GM18508 (cell line): Measurements from ENCODE around the gene PATJ.
"Not testable (repeated sequence)": the region's sequence is repeated elsewhere in the genome, so short reads cannot be mapped to it uniquely, and the experiment has no call there.

Experiments used
- ATAC-seq: cut with Tn5 transposase; IDR thresholded peaks from one replicate; pipeline ENCODE4 v1.9.1; 2021; ENCODE audit warnings: moderate number of reproducible peaks; ENCODE audit not compliant: insufficient read depth, unreplicated experiment

PATJ gene, protein sequence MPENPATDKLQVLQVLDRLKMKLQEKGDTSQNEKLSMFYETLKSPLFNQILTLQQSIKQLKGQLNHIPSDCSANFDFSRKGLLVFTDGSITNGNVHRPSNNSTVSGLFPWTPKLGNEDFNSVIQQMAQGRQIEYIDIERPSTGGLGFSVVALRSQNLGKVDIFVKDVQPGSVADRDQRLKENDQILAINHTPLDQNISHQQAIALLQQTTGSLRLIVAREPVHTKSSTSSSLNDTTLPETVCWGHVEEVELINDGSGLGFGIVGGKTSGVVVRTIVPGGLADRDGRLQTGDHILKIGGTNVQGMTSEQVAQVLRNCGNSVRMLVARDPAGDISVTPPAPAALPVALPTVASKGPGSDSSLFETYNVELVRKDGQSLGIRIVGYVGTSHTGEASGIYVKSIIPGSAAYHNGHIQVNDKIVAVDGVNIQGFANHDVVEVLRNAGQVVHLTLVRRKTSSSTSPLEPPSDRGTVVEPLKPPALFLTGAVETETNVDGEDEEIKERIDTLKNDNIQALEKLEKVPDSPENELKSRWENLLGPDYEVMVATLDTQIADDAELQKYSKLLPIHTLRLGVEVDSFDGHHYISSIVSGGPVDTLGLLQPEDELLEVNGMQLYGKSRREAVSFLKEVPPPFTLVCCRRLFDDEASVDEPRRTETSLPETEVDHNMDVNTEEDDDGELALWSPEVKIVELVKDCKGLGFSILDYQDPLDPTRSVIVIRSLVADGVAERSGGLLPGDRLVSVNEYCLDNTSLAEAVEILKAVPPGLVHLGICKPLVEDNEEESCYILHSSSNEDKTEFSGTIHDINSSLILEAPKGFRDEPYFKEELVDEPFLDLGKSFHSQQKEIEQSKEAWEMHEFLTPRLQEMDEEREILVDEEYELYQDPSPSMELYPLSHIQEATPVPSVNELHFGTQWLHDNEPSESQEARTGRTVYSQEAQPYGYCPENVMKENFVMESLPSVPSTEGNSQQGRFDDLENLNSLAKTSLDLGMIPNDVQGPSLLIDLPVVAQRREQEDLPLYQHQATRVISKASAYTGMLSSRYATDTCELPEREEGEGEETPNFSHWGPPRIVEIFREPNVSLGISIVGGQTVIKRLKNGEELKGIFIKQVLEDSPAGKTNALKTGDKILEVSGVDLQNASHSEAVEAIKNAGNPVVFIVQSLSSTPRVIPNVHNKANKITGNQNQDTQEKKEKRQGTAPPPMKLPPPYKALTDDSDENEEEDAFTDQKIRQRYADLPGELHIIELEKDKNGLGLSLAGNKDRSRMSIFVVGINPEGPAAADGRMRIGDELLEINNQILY (N-terminal part only)

DNA sequence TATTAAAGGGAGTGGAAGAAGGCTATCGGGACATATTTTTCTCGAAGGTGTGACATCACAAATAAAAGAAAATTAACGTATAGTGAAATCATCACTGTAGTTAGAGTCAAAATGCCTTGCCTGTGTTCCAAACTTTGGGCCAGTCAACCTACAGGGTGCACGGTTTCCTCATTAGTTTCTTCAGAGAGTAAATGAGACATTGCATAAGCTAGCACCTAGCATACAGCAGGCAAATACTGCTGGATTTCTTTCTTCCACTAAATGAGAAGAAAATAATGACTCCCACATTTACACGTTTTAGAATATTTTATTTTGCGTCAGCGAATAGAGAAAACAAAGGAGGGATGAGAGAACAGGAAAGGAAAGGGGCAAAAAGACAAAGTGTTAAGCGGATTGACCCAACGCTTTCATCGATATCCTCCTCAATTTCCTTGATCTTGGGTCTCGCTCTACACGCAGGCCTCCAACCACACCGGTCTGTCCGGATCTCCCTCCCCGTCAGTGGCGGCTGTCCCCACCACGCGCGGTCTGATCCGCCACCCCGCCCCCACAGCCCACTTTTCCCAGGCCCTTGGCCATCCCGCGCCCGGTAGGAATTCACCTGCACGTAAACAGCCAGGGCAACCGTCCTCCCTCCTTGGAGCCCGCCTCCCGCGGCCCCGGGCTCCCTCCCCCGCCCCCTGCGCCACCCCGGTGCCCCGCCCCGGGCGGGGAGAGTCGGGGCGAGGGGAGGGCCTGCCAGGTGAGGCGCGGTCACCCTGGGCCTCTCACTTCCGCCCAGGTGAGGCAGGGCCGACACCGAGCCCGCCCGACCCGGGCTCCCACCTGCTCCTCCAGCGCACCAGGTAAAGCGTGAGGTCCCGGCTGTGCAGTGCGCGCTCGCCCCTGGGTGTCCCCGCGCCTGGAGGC, at the start of gene PATJ:
PATJ (plus strand) TSS at position 770 of the 909 bp plus-strand sequence. CDS start 20,413 bp downstream, outside the sequence.
- peak; percentile 49 for ATAC-seq

DNA sequence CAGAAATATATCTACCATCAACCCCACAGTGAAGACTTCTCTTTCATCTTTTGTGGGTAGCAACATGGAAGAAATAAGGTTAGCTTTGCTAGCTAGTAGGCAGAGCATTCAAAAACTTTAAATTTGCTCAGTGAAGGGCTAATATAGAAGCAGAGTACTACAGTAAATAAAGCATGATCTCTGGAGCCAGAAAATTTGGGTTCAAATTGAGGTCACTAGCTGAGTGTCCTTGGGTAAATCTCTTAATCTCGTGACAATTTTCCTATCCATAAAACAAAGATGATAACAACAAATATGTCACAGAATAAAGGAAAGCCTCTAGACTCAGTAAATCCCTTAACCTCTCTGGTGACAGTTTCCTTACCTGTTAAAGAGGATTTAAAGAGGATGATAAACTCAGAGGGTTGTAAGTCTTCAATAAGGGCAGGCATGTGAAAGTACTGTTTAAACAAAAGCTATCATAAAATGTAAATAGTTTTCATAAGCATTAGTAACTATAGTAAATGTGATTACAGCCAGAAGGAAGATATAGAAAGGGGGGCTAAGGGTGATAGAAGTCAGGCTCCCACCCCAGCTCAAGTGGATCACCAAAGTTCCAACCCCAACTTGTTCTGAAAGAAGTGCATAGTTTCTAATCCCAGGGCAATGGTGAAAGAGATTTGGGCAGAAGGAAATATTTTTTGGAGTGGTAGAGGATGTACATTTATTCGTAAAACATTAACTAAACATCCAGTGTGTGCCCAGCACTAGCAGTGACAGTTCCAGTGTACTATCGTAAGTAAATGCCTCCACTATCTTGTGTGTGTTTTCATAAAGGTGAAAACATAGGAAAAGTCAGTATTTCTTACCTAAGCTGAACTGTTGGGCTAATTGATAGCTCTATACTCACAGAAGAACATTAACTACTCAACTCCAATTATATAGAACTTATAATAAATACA, 42.1 kb upstream of the PATJ start:
- ATAC-seq: no peak

DNA sequence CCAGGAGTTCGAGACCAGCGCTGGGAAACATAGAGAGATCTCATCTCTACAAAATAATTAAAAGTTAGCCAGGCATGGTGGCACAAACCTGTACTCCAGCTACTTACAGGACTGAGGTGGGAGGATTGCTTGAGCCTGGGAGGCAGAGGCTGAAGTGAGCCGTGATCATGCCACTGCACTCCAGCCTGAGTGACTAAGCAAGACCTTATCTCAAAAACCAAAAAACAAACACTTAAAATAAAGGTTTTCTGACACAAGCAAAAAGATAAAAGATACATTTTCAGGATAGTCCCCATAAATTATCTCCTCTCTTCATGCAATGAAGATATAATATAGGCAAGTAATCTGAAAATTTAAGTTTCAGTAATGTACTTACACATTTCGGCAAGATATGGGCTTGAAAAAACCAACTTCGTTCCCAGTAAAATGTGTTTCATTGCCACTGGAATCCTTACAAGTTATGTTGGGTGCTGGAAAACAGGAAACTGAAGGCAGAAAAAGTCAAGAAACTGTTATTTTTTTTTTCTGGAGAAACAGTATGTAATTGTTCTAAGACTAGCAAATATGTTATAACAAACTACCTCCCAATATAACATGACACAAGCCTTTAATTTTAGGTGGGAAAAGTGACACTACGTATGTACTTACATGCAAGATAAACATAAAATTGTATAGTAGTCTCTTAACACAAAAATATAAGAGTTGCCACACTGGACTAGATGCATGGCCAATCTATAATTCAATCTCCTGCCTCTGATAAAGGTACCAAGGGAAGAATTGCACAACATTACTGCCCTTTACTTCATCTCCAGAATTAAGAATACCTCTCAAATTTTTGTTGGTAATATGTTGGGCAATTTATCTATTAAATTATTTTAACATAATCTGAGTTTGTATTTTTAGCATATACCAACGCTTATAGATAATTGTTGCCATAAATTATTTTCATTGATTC, 33.0 kb upstream of the PATJ start:
- no peak for ATAC-seq

DNA sequence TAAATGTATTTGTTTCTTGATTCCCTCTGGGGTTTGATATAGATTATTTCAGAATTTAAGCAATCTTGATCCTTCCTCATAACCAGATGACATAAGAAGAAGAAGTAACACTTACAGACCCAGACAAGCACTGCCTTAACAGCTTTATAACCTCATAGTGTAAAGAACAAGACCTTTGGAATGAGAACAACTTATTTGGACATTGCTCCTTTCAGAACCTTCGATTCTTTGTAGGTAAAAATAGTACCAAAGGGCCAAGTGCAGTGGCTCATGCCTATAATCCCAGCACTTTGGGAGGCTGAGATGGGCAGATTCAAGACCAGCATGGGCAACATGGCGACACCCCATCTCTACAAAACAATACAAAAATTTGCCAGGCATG, 32.4 kb upstream of the PATJ start:
- ATAC-seq: no peak

DNA sequence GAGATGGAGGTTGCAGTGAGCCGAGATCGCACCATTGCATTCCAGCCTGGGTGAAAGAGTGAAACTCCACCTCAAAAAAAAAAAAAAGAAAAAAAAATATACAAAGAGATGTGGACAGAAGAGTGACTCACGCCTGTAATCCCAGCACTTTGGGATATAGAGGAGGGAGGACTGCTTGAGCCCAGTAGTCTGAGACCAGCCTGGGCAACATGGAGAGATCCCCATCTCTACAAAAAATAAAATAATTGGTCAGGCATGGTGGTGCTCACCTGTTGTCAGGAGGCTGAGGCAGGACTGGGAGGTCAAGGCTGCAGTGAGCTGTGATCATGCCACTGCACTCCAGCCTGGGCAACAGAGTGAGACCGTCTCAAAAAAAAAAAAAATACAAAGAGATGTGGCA, 31.0 kb upstream of the PATJ start:
- not testable (repeated sequence) for ATAC-seq

DNA sequence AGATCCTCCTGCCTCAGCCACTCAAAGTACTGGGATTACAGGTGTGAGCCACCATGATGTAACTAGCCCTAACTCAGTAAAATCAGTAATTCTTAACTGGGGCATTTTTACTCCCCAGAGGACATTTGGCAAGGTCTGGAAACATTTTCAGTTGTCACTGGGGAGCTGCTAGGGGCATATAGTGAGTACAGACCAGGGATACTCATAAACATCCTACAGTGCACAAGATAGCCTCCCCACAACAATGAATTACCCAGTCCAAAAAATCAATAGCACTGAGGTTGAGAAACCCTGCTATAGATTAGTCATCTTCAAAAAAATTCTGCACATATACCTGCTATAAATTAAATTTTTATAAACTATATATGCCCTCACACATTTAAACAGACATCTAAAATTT, 30.3 kb upstream of the PATJ start:
- no peak for ATAC-seq

DNA sequence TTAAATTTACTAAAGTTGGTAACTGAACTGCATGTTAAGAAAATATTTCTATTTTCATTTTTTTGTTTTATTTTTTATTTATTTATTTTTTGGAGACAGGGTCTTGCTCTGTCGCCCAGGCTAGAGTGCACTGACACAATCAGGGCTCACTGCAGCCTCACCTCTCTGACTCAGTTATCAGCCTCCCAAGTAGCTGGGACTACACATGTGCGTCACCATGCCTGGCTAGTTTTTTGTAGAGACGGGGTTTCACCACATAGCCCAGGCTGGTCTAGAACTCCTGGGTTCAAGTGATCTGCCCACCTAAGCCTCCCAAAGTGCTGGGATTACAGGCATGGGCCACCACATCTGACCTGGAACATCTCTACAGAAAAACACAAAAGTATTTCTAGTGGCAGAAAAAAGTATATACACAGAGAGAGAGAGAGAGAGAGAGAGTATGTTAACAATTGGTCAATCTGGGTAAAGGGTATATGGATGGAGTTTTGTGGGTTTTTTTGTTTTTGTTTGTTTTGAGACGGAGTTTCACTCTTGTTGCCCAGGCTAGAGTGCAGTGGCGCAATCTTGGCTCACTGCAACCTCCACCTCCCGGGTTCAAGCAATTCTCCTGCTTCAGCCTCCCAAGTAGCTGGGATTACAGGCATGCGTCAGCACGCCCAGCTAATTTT, 23.1 kb upstream of the PATJ start:
- ATAC-seq: not testable (repeated sequence)

DNA sequence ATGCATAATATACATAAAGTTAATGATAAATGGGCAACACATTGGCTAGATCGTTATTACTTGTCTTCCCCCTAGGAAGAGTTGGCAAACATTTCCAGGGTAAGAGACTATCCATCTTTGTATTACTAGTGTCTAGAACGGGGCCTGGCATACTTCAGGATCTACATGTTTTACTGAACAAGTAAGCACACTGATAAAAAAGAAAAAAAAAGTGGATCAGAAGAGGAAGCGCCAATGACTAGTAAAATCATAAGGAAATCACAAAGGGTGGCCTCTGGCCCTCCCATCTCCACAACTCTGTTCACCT, 17.8 kb upstream of the PATJ start:
- no peak for ATAC-seq

DNA sequence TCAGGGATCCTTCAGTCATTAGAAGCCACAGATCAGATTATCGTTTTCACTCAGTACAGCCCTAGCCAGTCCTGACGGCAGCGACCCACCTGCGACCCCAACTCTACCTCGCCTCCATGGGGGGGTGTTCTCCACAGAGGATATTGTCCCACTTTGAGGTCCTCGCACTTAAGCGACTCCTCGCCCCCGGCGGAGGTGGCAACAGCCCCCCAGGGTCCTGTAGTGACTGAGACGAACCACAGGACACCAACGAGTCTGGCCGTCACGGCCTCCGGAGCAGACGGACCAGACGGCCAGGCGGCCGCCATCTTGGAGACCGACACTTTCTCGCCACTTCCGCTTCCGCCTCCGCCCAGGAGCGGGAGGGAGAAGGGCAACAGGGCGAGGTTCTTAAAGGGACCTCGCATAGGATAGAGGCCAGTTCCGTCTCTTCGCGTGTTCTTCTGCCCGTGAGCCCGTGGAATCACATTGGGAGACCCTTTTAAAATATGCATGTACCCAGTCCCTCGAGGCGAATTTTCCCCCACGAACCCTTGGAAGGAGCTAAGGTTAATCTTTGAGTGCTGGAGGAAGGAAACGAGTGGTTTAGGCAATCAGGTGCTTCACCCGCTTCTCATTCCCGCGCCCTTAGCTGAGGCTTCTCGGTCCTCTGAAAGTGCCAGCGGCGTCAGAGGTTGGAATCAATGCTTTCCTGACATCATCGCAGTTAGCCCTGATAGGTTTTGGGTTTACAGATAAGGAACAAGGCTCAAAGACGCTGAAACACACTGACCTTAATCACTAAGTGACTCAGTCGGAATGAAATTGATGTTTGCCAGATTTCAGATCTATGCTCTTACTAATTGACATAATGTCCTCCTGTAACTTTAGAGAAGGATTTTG, 17.2 kb upstream of the PATJ start, which contains the start of gene TM2D1:
TM2D1 (minus strand) TSS at position 329 of the 882 bp plus-strand sequence; CDS start at position 308, 21 bp downstream.
- ATAC-seq: peak; percentile 98

DNA sequence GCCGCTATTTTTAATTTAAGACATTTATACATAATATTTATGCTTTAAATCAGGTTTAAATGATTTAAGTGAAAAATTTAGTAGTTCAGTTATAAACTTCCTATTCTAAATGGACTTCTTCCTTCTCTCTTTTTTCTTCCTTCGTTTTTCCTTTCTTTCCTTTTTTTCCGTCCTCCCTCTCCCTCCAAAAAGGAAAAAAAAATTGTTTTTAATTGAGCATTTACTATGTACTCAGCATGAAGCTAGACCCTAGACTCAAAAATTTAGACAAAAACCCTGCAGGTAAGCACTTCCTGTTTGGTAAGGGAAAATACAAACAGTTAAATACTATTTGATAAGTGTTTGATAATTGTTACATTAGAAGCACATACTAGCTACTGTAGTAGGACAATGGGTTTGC, 14.7 kb upstream of the PATJ start:
- ATAC-seq: no peak

DNA sequence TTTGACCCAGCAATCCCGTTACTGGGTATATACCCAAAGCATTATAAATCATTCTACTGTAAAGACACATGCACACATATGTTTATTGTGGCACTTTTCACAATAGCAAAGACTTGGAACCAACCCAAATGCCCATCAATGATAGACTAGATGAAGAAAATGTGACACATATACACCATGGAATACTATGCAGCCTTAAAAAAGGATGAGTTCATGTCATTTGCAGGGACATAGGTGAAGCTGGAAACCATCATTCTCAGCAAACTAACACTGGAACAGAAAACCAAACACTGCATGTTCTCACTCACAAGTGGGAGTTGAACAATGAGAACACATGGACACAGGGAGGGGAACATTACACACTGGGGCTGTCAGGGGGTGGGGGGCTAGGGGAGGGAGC, 11.6 kb upstream of the PATJ start:
- not testable (repeated sequence) for ATAC-seq

DNA sequence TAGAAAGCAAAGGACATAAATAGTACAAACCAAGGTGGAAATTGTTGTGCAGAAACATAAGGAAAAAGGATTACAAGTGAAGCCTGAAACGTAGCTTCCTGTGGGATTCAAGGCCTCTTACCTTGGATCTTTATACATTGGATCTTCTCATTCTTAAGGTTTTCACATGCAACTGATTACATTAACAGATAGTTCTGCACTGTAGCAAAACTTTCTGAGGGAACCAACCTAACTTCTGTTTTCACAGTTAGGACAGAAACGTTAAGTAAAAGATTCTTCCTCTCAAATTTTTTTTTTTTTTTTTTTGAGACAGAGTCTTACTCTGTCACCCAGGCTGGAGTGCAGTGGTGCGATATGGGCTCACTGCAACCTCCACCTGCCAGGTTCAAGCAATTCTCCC, 9.6 kb upstream of the PATJ start:
- no peak for ATAC-seq

DNA sequence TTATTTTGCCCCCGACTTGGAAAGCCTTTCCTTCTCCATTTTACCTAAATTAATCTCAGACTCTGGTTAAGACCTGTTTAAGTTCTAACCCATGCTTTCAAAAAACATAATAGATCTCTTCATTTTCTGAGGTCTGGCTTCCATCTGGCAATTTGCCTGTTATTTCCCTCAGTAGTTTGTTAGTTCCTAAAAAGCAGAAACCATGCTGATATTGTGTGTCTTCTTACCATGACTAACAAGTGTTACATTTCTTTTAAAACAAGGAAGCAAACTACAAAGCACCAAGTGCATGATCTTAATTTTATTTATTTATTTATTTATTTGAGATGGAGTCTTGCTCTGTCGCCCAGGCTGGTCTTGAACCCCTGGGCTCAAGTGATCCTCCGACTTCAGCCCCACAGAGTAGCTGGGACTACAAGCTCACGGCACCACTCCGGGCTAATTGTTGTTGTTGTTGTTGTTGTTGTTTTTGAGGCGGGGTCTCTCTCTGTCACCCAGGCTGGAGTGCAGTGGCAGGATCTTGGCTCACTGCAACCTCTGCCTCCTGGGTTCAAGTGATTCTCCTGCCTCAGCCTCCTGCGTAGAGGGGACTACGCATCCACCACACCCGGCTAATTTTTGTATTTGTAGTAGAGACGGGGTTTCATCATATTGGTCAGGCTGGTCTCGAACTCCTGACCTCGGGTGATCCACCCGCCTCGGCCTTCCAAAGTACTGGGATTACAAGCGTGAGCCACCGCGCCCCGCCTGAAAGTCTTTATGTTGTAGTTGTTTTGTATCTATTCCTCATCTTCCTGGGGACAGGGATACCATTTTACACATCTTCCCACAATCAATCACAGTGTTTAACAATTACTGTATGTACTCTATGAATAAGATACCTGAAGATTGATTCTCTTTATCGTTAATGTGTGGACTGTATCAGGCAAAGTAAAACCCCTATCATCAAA, 1.3 kb upstream of the PATJ start:
- ATAC-seq: no peak

DNA sequence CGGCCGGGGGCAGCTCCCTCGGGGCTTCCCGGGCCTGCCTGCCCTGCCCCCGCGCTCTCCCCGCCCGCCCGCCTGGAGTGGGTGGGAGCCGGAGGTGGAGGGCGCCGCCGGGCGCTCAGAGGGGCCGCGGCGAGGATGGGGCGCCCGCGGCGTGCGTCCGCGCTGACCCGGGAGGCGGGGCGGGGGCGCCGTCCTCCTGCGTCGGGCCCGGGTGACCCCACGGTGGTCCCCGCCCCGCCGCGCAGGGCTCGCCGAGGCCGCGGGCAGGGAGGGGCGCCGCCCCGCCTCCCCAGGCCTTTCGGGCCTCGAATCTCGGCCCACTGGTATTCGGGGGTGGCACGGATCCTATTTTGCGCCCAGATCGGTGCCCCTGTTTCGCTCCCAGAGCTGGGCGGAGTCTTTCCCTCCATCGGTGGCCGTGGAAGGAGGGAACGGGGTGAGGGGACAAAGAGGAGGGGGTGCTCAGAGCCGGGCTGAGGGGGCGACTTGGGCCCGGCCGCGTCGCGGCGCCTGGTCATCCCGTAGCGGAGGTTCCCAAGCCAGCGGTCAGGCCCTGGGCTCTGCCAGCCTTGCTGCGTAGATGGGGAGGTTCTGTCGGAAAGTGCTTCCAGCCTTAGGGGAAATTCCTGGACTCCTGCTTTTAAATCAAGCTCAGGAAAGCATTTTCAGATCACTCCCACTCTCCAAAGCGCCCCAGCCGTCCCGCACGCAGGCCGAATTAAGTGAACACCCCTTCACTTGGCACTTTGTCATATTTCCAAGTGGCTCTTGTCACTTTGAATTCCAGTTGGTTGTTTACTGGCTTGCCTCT, 545 bp downstream of the PATJ start:
- ATAC-seq: no peak
